Tibial artery (tissue), 4 donors: ENCODE results near the gene CDH22.

ENCODE experiments used
- DNase-seq, 2 donors: peaks; one replicate each; pipeline ENCODE4 v3.0.0-alpha.2; 2019
- H3K27ac ChIP-seq, 2 donors: fragments of 200-600 bp; sonication (generic) in 1 of 2; 1 replicate in 1 of 2; 2 replicates in 1 of 2; pipeline ENCODE4 v1.5.1; 2018 to 2019; ENCODE audit warnings: mild to moderate bottlenecking in 1 of 2
- H3K27me3 ChIP-seq, 2 donors: fragments of 200-600 bp; sonication (generic) in 1 of 2; one replicate each; pipeline versions ENCODE4 v1.5.1 to v1.6.0; 2016 to 2019
- H3K36me3 ChIP-seq, 3 donors: fragments of 200-600 bp; sonication (generic) in 2 of 3; one replicate each; pipeline ENCODE4 v1.5.1; 2016 to 2019; ENCODE audit warnings: mild to moderate bottlenecking in 2 of 3
- H3K4me1 ChIP-seq, 4 donors: fragments of 200-600 bp; sonication (generic) in 2 of 4; 1 replicate in 3 of 4; 2 replicates in 1 of 4; pipeline ENCODE4 v1.5.1; 2016 to 2019
- H3K4me3 ChIP-seq, 2 donors: fragments of 200-600 bp; sonication (generic) in 1 of 2; 1 replicate in 1 of 2; 2 replicates in 1 of 2; pipeline ENCODE4 v1.5.1; 2018 to 2019; ENCODE audit warnings: mild to moderate bottlenecking in 2 of 2
- H3K9me3 ChIP-seq, 3 donors: fragments of 200-600 bp; sonication (generic) in 1 of 3; one replicate each; pipeline ENCODE4 v1.5.1; 2016 to 2019
- intact Hi-C: fragments of 100-400 bp; cut with DNase I; formaldehyde crosslinking; loops from one replicate; pipeline ENCODE4 v1.15.0; 2023; ENCODE audit warnings: low total_unique reads
- TF ChIP-seq, protein P1 (sequence below), 2 experiments: fragments of 200-600 bp in 1 of 2; fragments of 450-650 bp in 1 of 2; IDR thresholded peaks; one replicate each; pipeline ENCODE4 v1.5.1; 2017 to 2019; ENCODE audit warnings: antibody characterized with exemption in 2 of 2, mild to moderate bottlenecking in 1 of 2, moderate library complexity in 1 of 2

CDH22 gene

DNA sequence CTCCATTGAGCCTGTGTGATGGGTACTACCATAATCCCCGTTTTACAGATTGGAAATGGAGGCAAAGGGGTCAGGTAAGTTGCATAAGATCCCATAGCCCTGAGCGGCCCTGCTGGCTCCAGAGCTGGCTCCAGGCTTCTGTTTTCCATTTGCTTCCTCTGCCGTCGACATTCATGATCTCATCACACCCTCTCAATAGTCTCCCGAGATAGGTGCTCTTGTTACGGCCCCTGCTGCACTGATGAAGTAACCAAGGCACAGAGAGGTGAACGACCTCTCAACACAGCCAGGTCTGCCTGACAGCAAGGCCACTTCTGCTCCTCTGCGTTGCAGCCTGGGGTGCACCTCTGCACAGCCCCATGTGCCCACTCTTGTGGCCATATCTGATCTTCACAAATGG is 16.9 kb downstream of the CDH22 start:
- H3K27me3 ChIP-seq = peaks cover 0 to 68% of the 10 kb centered on the region in 2 donors
- no peaks in the 10 kb centered on the region for H3K9me3 ChIP-seq
- DNase-seq = no peak
- TF ChIP-seq, protein P1, sequence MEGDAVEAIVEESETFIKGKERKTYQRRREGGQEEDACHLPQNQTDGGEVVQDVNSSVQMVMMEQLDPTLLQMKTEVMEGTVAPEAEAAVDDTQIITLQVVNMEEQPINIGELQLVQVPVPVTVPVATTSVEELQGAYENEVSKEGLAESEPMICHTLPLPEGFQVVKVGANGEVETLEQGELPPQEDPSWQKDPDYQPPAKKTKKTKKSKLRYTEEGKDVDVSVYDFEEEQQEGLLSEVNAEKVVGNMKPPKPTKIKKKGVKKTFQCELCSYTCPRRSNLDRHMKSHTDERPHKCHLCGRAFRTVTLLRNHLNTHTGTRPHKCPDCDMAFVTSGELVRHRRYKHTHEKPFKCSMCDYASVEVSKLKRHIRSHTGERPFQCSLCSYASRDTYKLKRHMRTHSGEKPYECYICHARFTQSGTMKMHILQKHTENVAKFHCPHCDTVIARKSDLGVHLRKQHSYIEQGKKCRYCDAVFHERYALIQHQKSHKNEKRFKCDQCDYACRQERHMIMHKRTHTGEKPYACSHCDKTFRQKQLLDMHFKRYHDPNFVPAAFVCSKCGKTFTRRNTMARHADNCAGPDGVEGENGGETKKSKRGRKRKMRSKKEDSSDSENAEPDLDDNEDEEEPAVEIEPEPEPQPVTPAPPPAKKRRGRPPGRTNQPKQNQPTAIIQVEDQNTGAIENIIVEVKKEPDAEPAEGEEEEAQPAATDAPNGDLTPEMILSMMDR (IDR thresholded peaks at IDR 0.05) = no peak
- H3K27ac ChIP-seq = no peak overlapping the region
- intact Hi-C loops = no loop called here
- H3K36me3 ChIP-seq = no peaks in the 10 kb centered on the region
- H3K4me1 ChIP-seq = no peaks in the 10 kb centered on the region
- no peak overlapping the region for H3K4me3 ChIP-seq

DNA sequence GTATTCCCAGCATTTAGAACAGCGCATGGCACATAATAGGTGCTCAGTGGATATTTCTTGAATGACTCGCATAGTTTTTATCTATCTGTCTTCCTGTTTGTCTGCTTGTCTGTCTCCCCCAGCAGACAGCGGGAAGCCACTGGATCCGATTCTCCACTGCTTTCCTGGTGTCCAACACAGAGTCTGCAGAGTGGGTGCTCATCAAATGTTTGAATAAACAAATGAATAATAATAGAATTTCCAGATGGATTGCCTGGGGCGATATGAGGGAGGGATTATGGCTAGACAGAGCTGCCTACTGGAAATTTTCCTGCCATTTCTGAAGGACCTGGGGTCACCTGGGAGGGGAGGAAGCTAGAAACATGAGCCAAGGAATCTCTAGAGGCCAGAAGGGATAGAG is 18.9 kb downstream of the CDH22 start:
- H3K36me3 ChIP-seq = no peaks in the 10 kb centered on the region
- intact Hi-C loops = no loop called here
- H3K27me3 ChIP-seq = peaks cover 0 to 68% of the 10 kb centered on the region in 2 donors
- no peak for DNase-seq
- no peak overlapping the region for H3K27ac ChIP-seq
- no peak overlapping the region for H3K4me3 ChIP-seq
- H3K4me1 ChIP-seq = no peaks in the 10 kb centered on the region
- TF ChIP-seq, protein P1 (IDR thresholded peaks at IDR 0.05) = no peak
- no peaks in the 10 kb centered on the region for H3K9me3 ChIP-seq

DNA sequence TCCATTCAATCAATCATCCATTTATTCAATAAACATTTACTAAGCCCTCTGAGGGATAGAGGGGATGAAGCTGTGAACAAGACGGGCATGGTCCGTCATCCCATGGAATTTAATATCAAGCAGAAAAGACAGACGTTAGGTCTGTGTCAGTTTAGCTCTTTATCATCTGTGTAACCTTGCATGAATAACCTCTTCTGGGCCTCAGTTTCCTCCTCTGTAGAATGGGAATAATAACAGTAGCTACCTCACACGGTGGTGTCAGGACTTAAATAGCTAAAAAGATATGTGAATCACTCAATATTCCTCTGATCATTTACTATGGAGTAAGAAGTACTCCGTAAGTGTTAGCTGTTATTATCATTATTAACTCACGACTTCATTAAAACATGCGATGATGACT is 21.3 kb downstream of the CDH22 start:
- intact Hi-C loops = no loop called here
- no peak overlapping the region for H3K4me3 ChIP-seq
- no peaks in the 10 kb centered on the region for H3K9me3 ChIP-seq
- H3K4me1 ChIP-seq = no peaks in the 10 kb centered on the region
- TF ChIP-seq, protein P1 (IDR thresholded peaks at IDR 0.05) = no peak
- H3K27me3 ChIP-seq = peaks cover 0 to 64% of the 10 kb centered on the region in 2 donors
- no peaks in the 10 kb centered on the region for H3K36me3 ChIP-seq
- DNase-seq = no peak
- H3K27ac ChIP-seq = no peak overlapping the region

DNA sequence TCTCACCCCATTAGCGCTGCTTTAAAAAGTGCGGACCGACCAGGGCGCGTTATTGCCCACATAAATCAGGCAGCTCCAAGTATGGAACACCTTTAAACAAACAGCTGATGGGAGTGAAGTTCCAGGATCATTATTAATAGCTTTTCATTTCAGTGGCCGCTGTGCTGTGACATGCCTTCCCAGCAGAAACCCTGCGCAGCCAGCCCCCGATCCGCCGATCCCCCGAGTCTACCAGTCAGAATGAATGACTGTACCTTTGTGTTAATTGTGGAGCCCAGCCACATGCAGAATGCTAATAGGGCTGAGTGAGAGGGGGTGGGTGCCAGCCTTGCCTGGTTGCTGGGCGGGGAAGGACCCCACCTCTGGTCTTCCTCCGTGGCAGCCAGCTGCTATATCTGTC is 21.9 kb downstream of the CDH22 start:
- H3K27ac ChIP-seq = no peak overlapping the region
- H3K36me3 ChIP-seq = no peaks in the 10 kb centered on the region
- H3K27me3 ChIP-seq = peaks cover 0 to 60% of the 10 kb centered on the region in 2 donors
- no peak for DNase-seq
- no peak overlapping the region for H3K4me3 ChIP-seq
- intact Hi-C loops = no loop called here
- no peaks in the 10 kb centered on the region for H3K9me3 ChIP-seq
- TF ChIP-seq, protein P1 (IDR thresholded peaks at IDR 0.05) = no peak
- no peaks in the 10 kb centered on the region for H3K4me1 ChIP-seq

DNA sequence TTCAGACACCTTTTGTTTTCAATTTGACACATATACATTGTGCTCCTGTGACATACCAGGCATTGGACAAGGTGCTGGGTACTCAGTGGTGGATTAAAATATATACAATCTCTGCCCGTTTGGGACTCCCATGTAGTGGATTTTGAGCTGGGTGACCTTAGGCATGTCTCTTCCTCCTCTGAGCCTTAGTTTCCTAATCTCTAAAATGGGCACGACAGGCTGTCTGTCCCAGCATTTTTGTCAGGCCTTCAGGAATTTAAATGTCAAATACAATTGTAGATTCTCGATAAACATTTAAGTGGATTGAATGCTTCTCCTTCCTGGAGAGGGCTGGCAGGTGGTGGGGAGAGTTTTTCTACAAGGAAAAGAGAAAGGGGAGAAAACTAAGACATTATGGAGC is 22.6 kb downstream of the CDH22 start:
- intact Hi-C loops = no loop called here
- H3K27me3 ChIP-seq = peaks cover 0 to 60% of the 10 kb centered on the region in 2 donors
- no peaks in the 10 kb centered on the region for H3K36me3 ChIP-seq
- no peaks in the 10 kb centered on the region for H3K9me3 ChIP-seq
- TF ChIP-seq, protein P1 (IDR thresholded peaks at IDR 0.05) = no peak
- H3K27ac ChIP-seq = no peak overlapping the region
- no peak for DNase-seq
- H3K4me3 ChIP-seq = no peak overlapping the region
- no peaks in the 10 kb centered on the region for H3K4me1 ChIP-seq

DNA sequence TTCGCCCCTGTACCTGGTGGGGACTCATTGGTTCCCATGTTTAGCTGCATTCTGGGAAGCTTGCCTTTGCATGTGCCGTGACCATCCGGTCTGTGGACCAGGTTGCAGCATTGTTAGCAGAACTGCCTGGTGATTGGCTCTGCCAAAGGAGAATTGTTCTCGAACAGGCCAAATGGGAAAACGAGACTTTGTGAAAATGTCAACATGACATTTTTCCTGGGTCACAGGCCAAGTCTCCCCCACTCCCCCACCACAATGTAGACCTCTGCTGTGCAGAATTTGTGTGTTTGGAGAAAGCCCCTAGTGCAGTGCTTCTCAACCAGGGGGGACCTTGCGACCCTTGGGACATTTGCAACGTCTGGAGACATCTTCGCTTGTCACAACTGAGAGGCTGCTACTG is 23.2 kb downstream of the CDH22 start:
- intact Hi-C loops = no loop called here
- TF ChIP-seq, protein P1 (IDR thresholded peaks at IDR 0.05) = no peak
- no peaks in the 10 kb centered on the region for H3K9me3 ChIP-seq
- H3K27me3 ChIP-seq = peaks cover 0 to 66% of the 10 kb centered on the region in 2 donors
- no peak overlapping the region for H3K27ac ChIP-seq
- no peaks in the 10 kb centered on the region for H3K4me1 ChIP-seq
- no peak for DNase-seq
- no peaks in the 10 kb centered on the region for H3K36me3 ChIP-seq
- no peak overlapping the region for H3K4me3 ChIP-seq
